Measurements from ENCODE around the gene HS1BP3.

- no peak for TF ChIP-seq CTCF (IDR thresholded peaks at IDR 0.05 in 4 of 5, conservative IDR thresholded peaks at IDR 0.05 in 1 of 5)
- TF ChIP-seq POLR2A (IDR thresholded peaks at IDR 0.05) = no peak
These were observed 19.1 kb downstream of the HS1BP3 start for GRCh38 chr2:20631617-20632307.

Measured in gastrocnemius medialis (tissue), 4 donors.